ENCODE results near the gene PITPNC1. TPM values are rescaled to one million over a fixed set of nuclear protein-coding genes. Genes with fewer than 3 reads are reported as not detected.
"Not testable (repeated sequence)": the region's sequence is repeated elsewhere in the genome, so short reads cannot be mapped to it uniquely, and the experiment has no call there.

PITPNC1 gene
- total RNA-seq, 1 donor from 2014 or later: 39.7 TPM

GRCh38 chr17:67385122-67385988 is 8.3 kb downstream of the PITPNC1 start:
- Mint-ChIP-seq H3K27me3 (ENCODE audit: unreplicated experiment) (no peaks in the 10 kb centered on the region), H3K36me3 (ENCODE audit: low read depth, unreplicated experiment) (peaks cover 4% of the 10 kb centered on the region), H3K4me1 (ENCODE audit: unreplicated experiment) (peaks cover 8% of the 10 kb centered on the region), H3K4me3 (ENCODE audit: unreplicated experiment) (no peak overlapping the region), H3K9me3 (ENCODE audit: unreplicated experiment) (no peaks in the 10 kb centered on the region), H3K27ac (ENCODE audit: unreplicated experiment) (peak overlapping the region; percentile 16)
- TF ChIP-seq CTCF (IDR thresholded peaks at IDR 0.05; ENCODE audit: unreplicated experiment): no peak
- no peak for DNase-seq (ENCODE audit: low spot score)

GRCh38 chr17:67386965-67387551 is 10.0 kb downstream of the PITPNC1 start:
- no peak overlapping the region for H3K4me3 Mint-ChIP-seq (ENCODE audit: unreplicated experiment)
- peak; percentile 96 for TF ChIP-seq CTCF (IDR thresholded peaks at IDR 0.05; ENCODE audit: unreplicated experiment)
- no peak overlapping the region for H3K27ac Mint-ChIP-seq (ENCODE audit: unreplicated experiment)

GRCh38 chr17:67388536-67388935 is 11.5 kb downstream of the PITPNC1 start:
- not testable (repeated sequence) for H3K27me3 Mint-ChIP-seq (ENCODE audit: unreplicated experiment); H3K36me3 Mint-ChIP-seq (ENCODE audit: low read depth, unreplicated experiment); H3K4me3 Mint-ChIP-seq (ENCODE audit: unreplicated experiment); DNase-seq (ENCODE audit: low spot score); H3K9me3 Mint-ChIP-seq (ENCODE audit: unreplicated experiment); H3K27ac Mint-ChIP-seq (ENCODE audit: unreplicated experiment)
- H3K4me1 Mint-ChIP-seq (ENCODE audit: unreplicated experiment): peaks cover 13% of the 10 kb centered on the region

More at GRCh38 chr17:67386965-67387551, 10.0 kb downstream of the PITPNC1 start:
- H3K36me3 Mint-ChIP-seq (ENCODE audit: low read depth, unreplicated experiment): no peaks in the 10 kb centered on the region
- H3K9me3 Mint-ChIP-seq (ENCODE audit: unreplicated experiment): no peaks in the 10 kb centered on the region
- peak; percentile 74 for DNase-seq (ENCODE audit: low spot score)
- H3K27me3 Mint-ChIP-seq (ENCODE audit: unreplicated experiment): no peaks in the 10 kb centered on the region
- peaks cover 13% of the 10 kb centered on the region for H3K4me1 Mint-ChIP-seq (ENCODE audit: unreplicated experiment)

DNA sequence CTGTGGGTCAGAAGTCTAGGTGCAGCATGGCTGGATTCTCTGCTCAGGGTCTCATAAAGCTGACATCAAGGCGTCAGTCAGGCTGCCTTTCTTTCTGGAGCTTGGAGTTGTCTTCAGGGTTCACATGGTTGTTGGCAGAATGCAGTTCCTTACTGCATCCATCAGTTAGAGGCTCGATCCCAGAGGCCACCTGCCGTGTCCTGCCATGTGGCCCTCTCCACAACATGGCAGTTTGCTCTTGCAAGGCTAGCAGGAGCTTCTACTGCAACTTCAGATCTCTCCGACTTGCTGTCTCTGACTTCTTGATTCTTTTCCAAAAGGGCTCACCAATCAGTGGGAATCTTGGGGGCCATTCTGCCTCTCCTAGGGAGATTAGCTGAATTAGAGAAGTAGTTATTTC is 11.9 kb downstream of the PITPNC1 start:
- DNase-seq (ENCODE audit: low spot score): no peak
- Mint-ChIP-seq H3K27ac (ENCODE audit: unreplicated experiment) (no peak overlapping the region), H3K4me1 (ENCODE audit: unreplicated experiment) (peaks cover 13% of the 10 kb centered on the region), H3K36me3 (ENCODE audit: low read depth, unreplicated experiment) (no peaks in the 10 kb centered on the region), H3K27me3 (ENCODE audit: unreplicated experiment) (no peaks in the 10 kb centered on the region), H3K4me3 (ENCODE audit: unreplicated experiment) (no peak overlapping the region), H3K9me3 (ENCODE audit: unreplicated experiment) (no peaks in the 10 kb centered on the region)
- TF ChIP-seq CTCF (IDR thresholded peaks at IDR 0.05; ENCODE audit: unreplicated experiment): no peak

DNA sequence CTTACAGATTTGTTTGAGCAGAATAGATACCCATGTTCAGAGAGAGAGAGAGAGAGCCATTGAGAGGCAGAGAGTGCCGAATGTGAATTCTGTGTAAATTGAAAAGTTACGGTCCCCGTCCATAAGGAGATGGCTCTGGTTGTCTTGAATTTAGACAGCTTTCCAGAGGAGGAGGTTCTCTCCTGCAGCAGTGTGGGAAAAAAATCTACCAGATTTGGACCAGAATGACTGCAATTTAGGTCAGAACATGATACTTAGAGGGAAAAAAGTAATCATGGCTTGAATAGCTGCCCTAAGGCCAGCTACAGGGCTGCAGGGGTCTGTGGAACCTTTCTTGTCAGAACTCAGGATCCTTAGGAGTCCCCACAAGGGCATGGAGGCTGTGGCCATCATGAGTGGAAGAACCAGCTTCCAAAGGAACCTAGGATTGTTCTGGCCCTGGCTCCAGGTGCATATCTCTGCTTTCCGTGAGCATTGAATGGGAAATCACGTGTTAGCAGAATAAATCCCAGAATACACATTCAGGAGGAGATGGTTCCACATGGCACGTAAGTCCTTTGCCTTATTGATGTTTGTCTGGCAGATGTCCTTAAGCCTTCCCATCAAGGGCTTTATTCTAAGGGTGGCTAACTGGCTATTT is 13.0 kb downstream of the PITPNC1 start:
- Mint-ChIP-seq H3K27ac (ENCODE audit: unreplicated experiment) (no peak overlapping the region), H3K9me3 (ENCODE audit: unreplicated experiment) (no peaks in the 10 kb centered on the region), H3K36me3 (ENCODE audit: low read depth, unreplicated experiment) (no peaks in the 10 kb centered on the region), H3K4me3 (ENCODE audit: unreplicated experiment) (no peak overlapping the region), H3K27me3 (ENCODE audit: unreplicated experiment) (no peaks in the 10 kb centered on the region), H3K4me1 (ENCODE audit: unreplicated experiment) (peaks cover 13% of the 10 kb centered on the region)
- no peak for TF ChIP-seq CTCF (IDR thresholded peaks at IDR 0.05; ENCODE audit: unreplicated experiment)
- no peak for DNase-seq (ENCODE audit: low spot score)
